ENCODE results near the gene C3orf70.

C3orf70 gene

DNA sequence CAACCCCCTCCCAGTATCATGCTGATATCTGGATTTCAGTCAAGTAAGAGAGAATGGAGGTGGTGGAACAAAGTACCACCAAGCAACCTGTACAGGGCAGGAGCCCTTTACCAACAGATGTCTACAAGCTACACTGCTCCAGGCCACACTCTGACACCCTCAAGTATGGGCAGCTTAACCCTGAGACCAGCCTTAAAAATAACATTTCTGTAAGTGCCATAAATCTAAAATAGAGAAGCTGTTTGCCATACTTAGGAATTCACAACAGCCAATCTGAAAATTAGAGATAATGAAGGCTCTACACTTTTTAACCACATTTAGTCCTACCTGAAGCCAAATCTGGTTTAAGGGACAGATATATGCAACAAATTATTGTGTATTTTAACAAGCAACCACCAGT is 59.7 kb downstream of the C3orf70 start:
- TF ChIP-seq Cebpa-rat (IDR thresholded peaks at IDR 0.05) = no peak
- H3K27me3 ChIP-seq = no peaks in the 10 kb centered on the region

GRCh38 chr3:185090811-185091210 is 62.0 kb downstream of the C3orf70 start:
- Histone ChIP-seq H3K36me3 (no peaks in the 10 kb centered on the region), H3K27me3 (no peaks in the 10 kb centered on the region), H3K9ac (no peak overlapping the region), H3K4me1 (no peaks in the 10 kb centered on the region), H3K4me2 (no peak overlapping the region), H3K27ac (no peak overlapping the region), H4K20me1 (no peaks in the 10 kb centered on the region), H3K4me3 (no peak overlapping the region), H3K9me3 (no peaks in the 10 kb centered on the region)
- no peak for TF ChIP-seq Cebpa-rat (IDR thresholded peaks at IDR 0.05)

More for the DNA sequence above, 59.7 kb downstream of the C3orf70 start:
- Histone ChIP-seq H3K4me2 (no peak overlapping the region), H3K36me3 (no peaks in the 10 kb centered on the region), H3K9ac (no peak overlapping the region), H3K4me3 (no peak overlapping the region), H4K20me1 (no peaks in the 10 kb centered on the region), H3K4me1 (no peaks in the 10 kb centered on the region), H3K9me3 (no peaks in the 10 kb centered on the region), H3K27ac (no peak overlapping the region)

- TF ChIP-seq Cebpa-rat (IDR thresholded peaks at IDR 0.05) = no peak
- Histone ChIP-seq H3K4me3 (no peak overlapping the region), H3K4me2 (no peak overlapping the region), H3K27me3 (no peaks in the 10 kb centered on the region), H3K9me3 (no peaks in the 10 kb centered on the region), H3K9ac (no peak overlapping the region), H3K36me3 (no peaks in the 10 kb centered on the region), H3K27ac (no peak overlapping the region), H3K4me1 (no peaks in the 10 kb centered on the region), H4K20me1 (no peaks in the 10 kb centered on the region)
Measured at GRCh38 chr3:185089751-185090150, 63.1 kb downstream of the C3orf70 start.

DNA sequence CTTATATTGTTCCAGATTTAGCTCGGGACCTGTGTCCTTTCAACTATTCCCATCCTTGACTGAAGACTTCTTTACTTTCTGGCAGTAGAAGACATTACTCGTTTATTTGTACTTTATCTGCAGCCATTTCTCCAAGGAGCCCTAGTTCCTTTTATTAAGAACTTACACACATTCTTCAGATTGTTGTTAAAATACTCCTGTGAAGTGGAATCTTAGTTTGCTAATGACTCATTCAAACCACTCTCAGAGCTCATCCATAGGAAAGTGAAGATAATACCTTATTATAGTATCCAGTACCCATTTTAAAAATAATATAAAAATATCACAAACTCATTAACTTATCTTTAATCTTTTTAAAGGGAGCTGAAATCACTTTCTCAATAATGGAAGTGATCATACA is 63.5 kb downstream of the C3orf70 start:
- no peak for TF ChIP-seq Cebpa-rat (IDR thresholded peaks at IDR 0.05)
- H3K4me3 ChIP-seq = no peak overlapping the region
- H3K27ac ChIP-seq = no peak overlapping the region
- no peaks in the 10 kb centered on the region for H3K36me3 ChIP-seq
- no peak overlapping the region for H3K9ac ChIP-seq
- H4K20me1 ChIP-seq = no peaks in the 10 kb centered on the region
- H3K9me3 ChIP-seq = no peaks in the 10 kb centered on the region
- H3K27me3 ChIP-seq = no peaks in the 10 kb centered on the region
- H3K4me1 ChIP-seq = no peaks in the 10 kb centered on the region
- no peak overlapping the region for H3K4me2 ChIP-seq

DNA sequence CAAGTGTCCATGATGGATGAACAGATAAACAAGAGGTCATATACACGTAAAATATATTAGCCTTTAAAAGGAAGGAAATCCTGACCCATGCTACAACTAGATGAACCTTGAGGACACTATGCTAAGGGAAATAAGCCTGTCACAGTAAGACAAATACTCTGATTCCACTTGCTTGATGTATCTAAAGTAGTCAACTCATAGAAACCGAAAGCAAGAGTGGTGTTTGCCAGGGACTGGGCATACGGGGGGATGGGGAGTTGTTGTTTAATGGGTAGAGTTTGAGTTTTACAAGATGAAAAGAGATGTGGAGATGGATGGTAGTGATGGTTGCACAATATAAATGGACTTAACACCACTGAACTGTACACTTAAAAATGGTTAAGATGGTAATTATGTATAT is 65.4 kb downstream of the C3orf70 start:
- Histone ChIP-seq H3K4me1 (no peaks in the 10 kb centered on the region), H3K4me3 (no peak overlapping the region), H3K4me2 (no peak overlapping the region), H3K36me3 (no peaks in the 10 kb centered on the region), H3K27me3 (no peaks in the 10 kb centered on the region), H4K20me1 (no peaks in the 10 kb centered on the region), H3K27ac (no peak overlapping the region), H3K9me3 (no peaks in the 10 kb centered on the region), H3K9ac (no peak overlapping the region)
- no peak for TF ChIP-seq Cebpa-rat (IDR thresholded peaks at IDR 0.05)

- H3K4me1 ChIP-seq = no peaks in the 10 kb centered on the region
- no peak overlapping the region for H3K4me3 ChIP-seq
- no peaks in the 10 kb centered on the region for H4K20me1 ChIP-seq
- H3K27ac ChIP-seq = no peak overlapping the region
- no peak overlapping the region for H3K4me2 ChIP-seq
- H3K36me3 ChIP-seq = no peaks in the 10 kb centered on the region
- H3K9me3 ChIP-seq = no peaks in the 10 kb centered on the region
- no peak overlapping the region for H3K9ac ChIP-seq
- H3K27me3 ChIP-seq = no peaks in the 10 kb centered on the region
- TF ChIP-seq Cebpa-rat (IDR thresholded peaks at IDR 0.05) = no peak
Measured at GRCh38 chr3:185084901-185085300, 68.0 kb downstream of the C3orf70 start.

GRCh38 chr3:185084402-185084801 is 68.5 kb downstream of the C3orf70 start:
- H3K27ac ChIP-seq = no peak overlapping the region
- H3K4me3 ChIP-seq = no peak overlapping the region
- H4K20me1 ChIP-seq = no peaks in the 10 kb centered on the region
- no peaks in the 10 kb centered on the region for H3K9me3 ChIP-seq
- H3K4me1 ChIP-seq = no peaks in the 10 kb centered on the region
- H3K9ac ChIP-seq = no peak overlapping the region
- H3K36me3 ChIP-seq = no peaks in the 10 kb centered on the region
- TF ChIP-seq Cebpa-rat (IDR thresholded peaks at IDR 0.05) = no peak
- no peak overlapping the region for H3K4me2 ChIP-seq
- no peaks in the 10 kb centered on the region for H3K27me3 ChIP-seq

GRCh38 chr3:185082829-185083228 is 70.0 kb downstream of the C3orf70 start:
- H3K4me1 ChIP-seq = no peaks in the 10 kb centered on the region
- H3K27ac ChIP-seq = no peak overlapping the region
- no peaks in the 10 kb centered on the region for H3K27me3 ChIP-seq
- no peaks in the 10 kb centered on the region for H3K36me3 ChIP-seq
- H4K20me1 ChIP-seq = no peaks in the 10 kb centered on the region
- no peak overlapping the region for H3K4me3 ChIP-seq
- no peaks in the 10 kb centered on the region for H3K9me3 ChIP-seq
- no peak for TF ChIP-seq Cebpa-rat (IDR thresholded peaks at IDR 0.05)
- H3K4me2 ChIP-seq = no peak overlapping the region
- no peak overlapping the region for H3K9ac ChIP-seq

DNA sequence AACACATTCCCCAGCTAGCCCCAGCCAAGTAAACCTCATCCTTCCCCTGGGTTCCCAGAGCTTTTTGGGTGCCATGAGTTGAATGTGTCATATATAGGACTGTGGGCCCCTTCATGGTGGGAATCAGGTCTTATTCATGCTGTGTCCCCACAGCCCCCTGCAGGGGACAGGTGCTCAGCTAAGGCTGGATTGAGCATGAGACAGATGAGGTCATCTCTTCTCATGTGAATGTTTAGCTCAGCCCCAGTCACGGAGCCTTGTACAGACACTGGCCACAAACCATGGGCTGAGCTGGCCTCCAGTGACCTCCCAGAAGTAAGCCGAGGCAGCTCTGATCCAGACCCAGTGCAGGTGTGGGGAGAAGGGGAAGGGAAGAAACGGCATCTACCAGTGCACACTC is 70.7 kb downstream of the C3orf70 start:
- Histone ChIP-seq H3K4me1 (no peaks in the 10 kb centered on the region), H3K27ac (no peak overlapping the region), H4K20me1 (no peaks in the 10 kb centered on the region), H3K9me3 (no peaks in the 10 kb centered on the region), H3K4me3 (no peak overlapping the region), H3K4me2 (no peak overlapping the region), H3K9ac (no peak overlapping the region), H3K27me3 (no peaks in the 10 kb centered on the region), H3K36me3 (no peaks in the 10 kb centered on the region)
- TF ChIP-seq Cebpa-rat (IDR thresholded peaks at IDR 0.05) = no peak

- Histone ChIP-seq H3K27me3 (no peaks in the 10 kb centered on the region), H3K36me3 (no peaks in the 10 kb centered on the region), H4K20me1 (no peaks in the 10 kb centered on the region), H3K4me2 (no peak overlapping the region), H3K4me3 (no peak overlapping the region), H3K9me3 (no peaks in the 10 kb centered on the region), H3K4me1 (no peaks in the 10 kb centered on the region), H3K9ac (no peak overlapping the region), H3K27ac (no peak overlapping the region)
- no peak for TF ChIP-seq Cebpa-rat (IDR thresholded peaks at IDR 0.05)
Measured at GRCh38 chr3:185081521-185081920, 71.3 kb downstream of the C3orf70 start.

DNA sequence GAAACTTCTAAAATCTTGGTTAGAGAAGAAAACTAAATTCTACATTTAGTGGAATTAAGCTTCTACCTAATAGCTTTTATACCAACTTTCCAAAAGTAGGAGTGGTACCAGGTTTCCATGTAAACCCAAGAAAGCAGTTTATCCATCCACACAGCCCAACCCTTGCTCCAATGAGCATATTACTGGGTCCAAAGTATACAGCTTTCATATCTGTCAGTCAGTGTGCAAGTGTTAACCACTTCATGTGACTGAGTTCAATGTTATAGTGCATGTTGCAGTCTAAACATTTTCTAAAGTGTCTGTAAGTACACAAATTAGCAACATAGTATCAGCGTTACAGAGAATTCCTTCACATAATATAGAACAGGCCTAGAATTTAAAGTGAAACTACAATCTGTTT is 73.2 kb downstream of the C3orf70 start:
- Histone ChIP-seq H3K4me2 (no peak overlapping the region), H3K4me3 (no peak overlapping the region), H3K27ac (no peak overlapping the region), H3K9ac (no peak overlapping the region), H3K9me3 (no peaks in the 10 kb centered on the region), H3K36me3 (no peaks in the 10 kb centered on the region), H4K20me1 (no peaks in the 10 kb centered on the region), H3K4me1 (no peaks in the 10 kb centered on the region), H3K27me3 (no peaks in the 10 kb centered on the region)
- no peak for TF ChIP-seq Cebpa-rat (IDR thresholded peaks at IDR 0.05)
